ENCODE results near the gene RNF149. TPM values are rescaled to one million over a fixed set of nuclear protein-coding genes. Genes with fewer than 3 reads are reported as not detected.

Gene RNF149
- total RNA-seq, 4 donors from 2014 or later: 17.4 to 105 (median 82.0) TPM

DNA sequence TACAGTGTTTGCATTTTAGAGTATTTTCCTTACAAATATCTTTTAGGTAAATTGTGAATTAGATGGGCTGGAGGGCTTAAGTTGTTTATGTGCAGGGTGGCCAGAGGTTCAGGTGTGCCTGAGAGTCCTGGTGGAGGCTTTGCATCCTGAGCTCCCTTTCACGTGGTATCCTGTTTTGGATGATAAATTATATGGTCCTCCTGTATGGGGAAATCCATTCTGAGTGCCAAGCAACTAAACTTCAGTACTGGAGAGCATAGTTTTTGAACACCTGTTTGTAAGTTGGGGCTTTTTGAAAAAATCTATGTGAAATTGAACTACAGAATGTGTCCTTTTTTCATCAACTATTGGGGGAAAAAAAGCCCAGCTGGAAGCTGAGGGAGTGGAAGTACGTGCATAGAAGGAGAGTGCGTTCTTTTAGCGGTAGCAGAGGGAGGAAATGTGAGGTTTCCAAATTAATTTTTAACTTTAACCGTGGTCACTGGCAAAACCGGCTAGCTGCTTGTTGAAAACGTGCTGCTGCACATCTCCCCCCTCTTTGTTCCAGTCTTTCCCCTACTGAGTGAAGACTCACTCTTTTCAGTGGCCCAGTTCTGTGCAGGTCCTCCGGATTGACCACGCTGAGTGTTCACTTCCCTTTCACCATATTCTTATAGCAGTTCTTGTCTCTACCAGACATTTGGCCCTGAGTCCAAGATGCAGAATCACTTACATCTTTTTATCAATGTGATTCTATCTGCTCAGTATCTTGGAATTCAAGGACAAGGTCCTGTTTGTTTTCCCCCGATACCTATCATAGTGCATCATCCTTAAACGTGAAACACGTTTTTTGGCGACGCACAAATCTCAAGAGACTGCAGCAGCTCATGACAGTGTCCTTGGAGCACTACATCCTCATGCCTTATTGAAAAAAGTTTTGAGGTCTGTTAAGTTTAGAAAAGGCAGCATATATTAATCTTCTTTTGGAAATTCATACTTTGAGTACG is 40.5 kb downstream of the RNF149 start:
- Histone ChIP-seq H3K4me3 (no peak overlapping the region), H3K4me1 (no peaks in the 10 kb centered on the region), H3K27me3 (no peaks in the 10 kb centered on the region), H3K36me3 (no peaks in the 10 kb centered on the region), H3K9me3 (no peaks in the 10 kb centered on the region), H3K27ac (no peak overlapping the region)
- DNase-seq: no peak
- TF ChIP-seq, protein P1, sequence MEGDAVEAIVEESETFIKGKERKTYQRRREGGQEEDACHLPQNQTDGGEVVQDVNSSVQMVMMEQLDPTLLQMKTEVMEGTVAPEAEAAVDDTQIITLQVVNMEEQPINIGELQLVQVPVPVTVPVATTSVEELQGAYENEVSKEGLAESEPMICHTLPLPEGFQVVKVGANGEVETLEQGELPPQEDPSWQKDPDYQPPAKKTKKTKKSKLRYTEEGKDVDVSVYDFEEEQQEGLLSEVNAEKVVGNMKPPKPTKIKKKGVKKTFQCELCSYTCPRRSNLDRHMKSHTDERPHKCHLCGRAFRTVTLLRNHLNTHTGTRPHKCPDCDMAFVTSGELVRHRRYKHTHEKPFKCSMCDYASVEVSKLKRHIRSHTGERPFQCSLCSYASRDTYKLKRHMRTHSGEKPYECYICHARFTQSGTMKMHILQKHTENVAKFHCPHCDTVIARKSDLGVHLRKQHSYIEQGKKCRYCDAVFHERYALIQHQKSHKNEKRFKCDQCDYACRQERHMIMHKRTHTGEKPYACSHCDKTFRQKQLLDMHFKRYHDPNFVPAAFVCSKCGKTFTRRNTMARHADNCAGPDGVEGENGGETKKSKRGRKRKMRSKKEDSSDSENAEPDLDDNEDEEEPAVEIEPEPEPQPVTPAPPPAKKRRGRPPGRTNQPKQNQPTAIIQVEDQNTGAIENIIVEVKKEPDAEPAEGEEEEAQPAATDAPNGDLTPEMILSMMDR (IDR thresholded peaks at IDR 0.05): no peak
- TF ChIP-seq POLR2A (IDR thresholded peaks at IDR 0.05): no peak
- intact Hi-C loops (cut with DNase I; ENCODE audit: low total_unique reads): no loop called here

DNA sequence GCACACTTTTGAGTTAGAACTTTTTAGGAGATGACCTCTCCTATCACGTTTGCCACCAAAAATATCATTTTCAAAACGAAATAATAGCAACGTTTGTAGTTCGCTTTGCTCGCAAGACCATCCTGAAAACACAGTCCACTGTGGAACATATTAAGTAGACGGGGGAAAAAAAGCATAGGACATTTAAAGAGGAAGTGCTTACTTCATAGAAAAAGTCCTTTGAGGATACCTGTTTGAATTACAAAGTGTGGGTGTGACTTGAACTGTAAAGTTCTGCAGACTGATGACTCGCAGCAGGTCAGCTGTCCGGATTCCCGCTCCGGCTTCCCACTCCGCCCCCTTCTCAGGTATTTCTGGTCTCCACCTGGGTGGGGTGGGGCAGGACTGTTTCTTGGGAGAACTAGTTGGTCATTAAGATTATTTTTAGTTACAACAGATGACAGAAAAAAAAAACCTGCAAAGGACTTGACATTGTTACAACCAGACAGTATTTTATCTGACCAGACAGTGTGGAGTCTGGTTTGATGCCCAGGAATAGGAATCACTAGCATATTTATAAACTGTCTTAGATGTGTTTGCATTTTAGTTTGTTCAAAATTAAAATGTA is 42.5 kb downstream of the RNF149 start:
- DNase-seq: no peak
- no peaks in the 10 kb centered on the region for H3K36me3 ChIP-seq
- H3K4me3 ChIP-seq: no peak overlapping the region
- no peaks in the 10 kb centered on the region for H3K27me3 ChIP-seq
- H3K4me1 ChIP-seq: no peaks in the 10 kb centered on the region
- TF ChIP-seq, protein P1 (IDR thresholded peaks at IDR 0.05): no peak
- no peak for TF ChIP-seq POLR2A (IDR thresholded peaks at IDR 0.05)
- intact Hi-C loops (cut with DNase I; ENCODE audit: low total_unique reads): no loop called here
- H3K9me3 ChIP-seq: no peaks in the 10 kb centered on the region
- H3K27ac ChIP-seq: no peak overlapping the region

- no peak for DNase-seq
- Histone ChIP-seq H3K27ac (no peak overlapping the region), H3K36me3 (no peaks in the 10 kb centered on the region), H3K9me3 (no peaks in the 10 kb centered on the region), H3K4me3 (no peak overlapping the region), H3K4me1 (no peaks in the 10 kb centered on the region), H3K27me3 (no peaks in the 10 kb centered on the region)
- TF ChIP-seq, protein P1 (IDR thresholded peaks at IDR 0.05): no peak
- TF ChIP-seq POLR2A (IDR thresholded peaks at IDR 0.05): no peak
- intact Hi-C loops (cut with DNase I; ENCODE audit: low total_unique reads): no loop called here
Measured at GRCh38 chr2:101264360-101264939, 44.1 kb downstream of the RNF149 start.

GRCh38 chr2:101263377-101263800 is 45.1 kb downstream of the RNF149 start:
- Histone ChIP-seq H3K27ac (no peak overlapping the region), H3K27me3 (no peaks in the 10 kb centered on the region), H3K4me1 (no peaks in the 10 kb centered on the region), H3K4me3 (no peak overlapping the region), H3K9me3 (no peaks in the 10 kb centered on the region), H3K36me3 (no peaks in the 10 kb centered on the region)
- intact Hi-C loops (cut with DNase I; ENCODE audit: low total_unique reads): no loop called here
- no peak for DNase-seq
- TF ChIP-seq, protein P1 (IDR thresholded peaks at IDR 0.05): no peak
- TF ChIP-seq POLR2A (IDR thresholded peaks at IDR 0.05): no peak

DNA sequence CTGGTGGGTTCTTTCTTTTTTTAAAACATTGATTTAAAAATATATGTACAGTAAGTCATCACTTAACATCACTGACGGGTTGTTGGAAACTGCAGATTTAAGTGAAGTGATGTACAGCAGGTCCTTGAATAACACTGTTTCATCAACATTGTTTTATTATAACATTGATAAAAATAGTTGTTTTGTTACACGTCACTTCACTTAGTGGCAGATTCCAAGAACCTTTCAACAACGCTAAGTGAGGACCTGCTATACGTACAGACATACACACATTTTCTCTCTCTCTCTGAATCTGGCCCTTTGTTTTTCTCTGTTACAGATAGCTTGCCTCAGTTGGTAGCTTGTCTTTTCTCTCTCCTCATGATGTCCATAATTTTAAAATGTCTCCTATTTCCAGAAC is 46.4 kb downstream of the RNF149 start:
- no peak overlapping the region for H3K4me3 ChIP-seq
- no peak overlapping the region for H3K27ac ChIP-seq
- intact Hi-C loops (cut with DNase I; ENCODE audit: low total_unique reads): no loop called here
- H3K27me3 ChIP-seq: no peaks in the 10 kb centered on the region
- no peaks in the 10 kb centered on the region for H3K4me1 ChIP-seq
- no peaks in the 10 kb centered on the region for H3K36me3 ChIP-seq
- no peaks in the 10 kb centered on the region for H3K9me3 ChIP-seq
- no peak for DNase-seq
- no peak for TF ChIP-seq POLR2A (IDR thresholded peaks at IDR 0.05)
- TF ChIP-seq, protein P1 (IDR thresholded peaks at IDR 0.05): no peak
